Lower lobe of right lung (tissue), 2 donors: ENCODE results near the gene PSMD13. TPM values are rescaled to one million over a fixed set of nuclear protein-coding genes. Genes with fewer than 3 reads are reported as not detected.

Source experiments
- ATAC-seq, 2 donors: fragments of 200-7000 bp; cut with Tn5 transposase; one replicate each; pipeline ENCODE4 v1.9.1; 2020 to 2022; ENCODE audit warnings: mild to moderate bottlenecking in 2 of 2, moderate library complexity in 2 of 2
- DNase-seq: peaks from one replicate; pipeline ENCODE4 v3.0.0-alpha.2; 2020
- H3K27ac ChIP-seq: fragments of 200-600 bp; one replicate; pipeline ENCODE4 v1.8.0; 2022
- H3K27me3 ChIP-seq: fragments of 200-600 bp; one replicate; pipeline ENCODE4 v1.8.0; 2022; ENCODE audit warnings: low read depth
- H3K36me3 ChIP-seq: fragments of 200-600 bp; one replicate; pipeline ENCODE4 v1.8.0; 2022; ENCODE audit warnings: mild to moderate bottlenecking
- H3K4me1 ChIP-seq: fragments of 200-600 bp; one replicate; pipeline ENCODE4 v1.8.0; 2022
- H3K4me3 ChIP-seq: fragments of 200-600 bp; one replicate; pipeline ENCODE4 v1.8.0; 2022; ENCODE audit warnings: mild to moderate bottlenecking
- H3K9me3 ChIP-seq: fragments of 200-600 bp; one replicate; pipeline ENCODE4 v1.8.0; 2022
- CTCF ChIP-seq: fragments of 200-600 bp; IDR thresholded peaks from one replicate; pipeline ENCODE4 v1.8.0; 2022; ENCODE audit warnings: antibody characterized with exemption, mild to moderate bottlenecking
- intact Hi-C: fragments of 100-400 bp; cut with DNase I; formaldehyde crosslinking; loops from one replicate; pipeline ENCODE4 v1.11.0; 2022
- total RNA-seq: library from RNA; stranded (reverse); fragmentation: NEBNext Ultra II Directional; extraction: Animal tissue kit (Norgen Biotek cat#: 25700); gene quantifications from one replicate; pipeline ENCODE4 v1.2.1, GENCODE V29; 2021
- donor health status: DM: no; HTN: yes; CAD: no; lungs with severe emphysema.

PSMD13 gene
- total RNA-seq, 1 donor from 2014 or later = 89.5 TPM

GRCh38 chr11:204587-205109, 32.1 kb upstream of the PSMD13 start:
- no peak for ATAC-seq
- H3K27me3 ChIP-seq = no peaks in the 10 kb centered on the region
- no peaks in the 10 kb centered on the region for H3K9me3 ChIP-seq
- no peak overlapping the region for H3K27ac ChIP-seq
- H3K36me3 ChIP-seq = peaks cover 49% of the 10 kb centered on the region
- no peak for TF ChIP-seq CTCF
- no peak overlapping the region for H3K4me3 ChIP-seq
- intact Hi-C loops = no loop called here
- DNase-seq = no peak
- peaks cover 42% of the 10 kb centered on the region for H3K4me1 ChIP-seq

- ATAC-seq = no peak
- H3K27me3 ChIP-seq = no peaks in the 10 kb centered on the region
- H3K36me3 ChIP-seq = peaks cover 57% of the 10 kb centered on the region
- no peak overlapping the region for H3K27ac ChIP-seq
- H3K9me3 ChIP-seq = no peaks in the 10 kb centered on the region
- peak; percentile 43 for DNase-seq
- H3K4me3 ChIP-seq = peak overlapping the region; percentile 74
- intact Hi-C loops = no loop called here
- TF ChIP-seq CTCF = no peak
- H3K4me1 ChIP-seq = peaks cover 50% of the 10 kb centered on the region
Measured at GRCh38 chr11:205221-206001, 31.4 kb upstream of the PSMD13 start.

GRCh38 chr11:206002-206384, 30.8 kb upstream of the PSMD13 start:
- no peaks in the 10 kb centered on the region for H3K9me3 ChIP-seq
- H3K36me3 ChIP-seq = peaks cover 58% of the 10 kb centered on the region
- TF ChIP-seq CTCF = no peak
- ATAC-seq (no peak), DNase-seq (peak; percentile 34)
- H3K27me3 ChIP-seq = no peaks in the 10 kb centered on the region
- H3K4me1 ChIP-seq = peaks cover 55% of the 10 kb centered on the region
- H3K27ac ChIP-seq = peak overlapping the region; percentile 99
- peak overlapping the region; percentile 74 for H3K4me3 ChIP-seq
- intact Hi-C loops = no loop called here

DNA sequence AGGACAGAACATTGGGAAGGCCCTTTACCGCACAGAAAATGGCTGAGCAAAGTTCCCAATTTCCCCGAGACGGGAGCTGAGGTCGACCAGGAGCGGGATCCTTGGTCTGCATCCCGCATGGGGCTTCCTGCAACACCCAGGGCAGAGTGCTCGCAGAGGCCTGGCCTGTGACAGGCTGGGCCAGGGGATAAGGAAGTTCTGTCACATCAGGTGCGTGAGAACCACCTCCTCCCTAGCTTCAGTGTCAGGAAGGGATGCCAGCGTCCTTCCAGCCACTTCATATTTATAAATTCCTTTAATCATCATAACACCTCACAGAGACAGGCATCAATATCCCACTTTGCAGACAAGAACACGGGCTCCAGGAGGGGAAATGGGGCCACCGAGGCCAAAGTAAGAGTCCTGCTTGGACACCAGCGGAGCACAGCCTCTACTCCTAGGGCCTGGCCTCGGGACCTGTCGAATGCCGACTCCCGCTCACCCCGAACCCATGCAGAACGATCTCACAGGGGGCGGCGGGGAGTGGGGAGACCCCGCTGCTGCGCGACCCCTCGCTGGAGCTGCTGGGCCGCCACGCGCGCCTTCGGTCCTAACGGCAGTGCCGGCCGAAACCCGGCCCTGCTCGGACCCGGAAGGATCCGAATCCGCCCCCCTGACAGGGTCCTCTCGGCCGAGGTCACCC, 30.1 kb upstream of the PSMD13 start:
- ATAC-seq (peak; percentile 29 to 42), DNase-seq (peak; percentile 55)
- peaks cover 56% of the 10 kb centered on the region for H3K4me1 ChIP-seq
- TF ChIP-seq CTCF = no peak
- no peaks in the 10 kb centered on the region for H3K9me3 ChIP-seq
- H3K27me3 ChIP-seq = no peaks in the 10 kb centered on the region
- H3K4me3 ChIP-seq = peak overlapping the region; percentile 74
- peak overlapping the region; percentile 99 for H3K27ac ChIP-seq
- peaks cover 58% of the 10 kb centered on the region for H3K36me3 ChIP-seq
- intact Hi-C loops = no loop called here

- H3K36me3 ChIP-seq = peaks cover 63% of the 10 kb centered on the region
Measured at GRCh38 chr11:207208-207862, 29.4 kb upstream of the PSMD13 start, which contains the start of the genes BET1L and RIC8A. Gene BET1L (minus strand): TSS chr11:207399. CDS start chr11:207321, 78 bp downstream. Gene RIC8A (plus strand): TSS chr11:207708. CDS start chr11:208855, 1,147 bp downstream.

More at GRCh38 chr11:207208-207862, 29.4 kb upstream of the PSMD13 start, which contains the start of the genes BET1L and RIC8A:
- Histone ChIP-seq H3K27ac (peak within 1 kb of the TSS; percentile 99), H3K27me3 (no peaks in the 10 kb centered on the region), H3K4me3 (peak within 1 kb of the TSS; percentile 74), H3K9me3 (no peaks in the 10 kb centered on the region), H3K4me1 (peaks cover 49% of the 10 kb centered on the region)
- ATAC-seq (peak; percentile 93 to 95), DNase-seq (peak; percentile 98)
- intact Hi-C loops = no loop called here
- no peak for TF ChIP-seq CTCF
